SKM-1 (cell line): ENCODE results near the gene CRISPLD2.

ENCODE experiments used
- DNase-seq: peaks from one replicate; lab custom pipeline; 2025; ENCODE audit not compliant: unreplicated experiment; lab: John Stamatoyannopoulos, UW

CRISPLD2 gene

GRCh38 chr16:84819644-84820304 is at the start of gene CRISPLD2:
TSS of gene CRISPLD2 (plus strand) at chr16:84819985. CDS start at chr16:84838496, 18,511 bp downstream.
- DNase-seq: no peak

- DNase-seq: no peak
Measured at GRCh38 chr16:84773312-84773711, 46.5 kb upstream of the CRISPLD2 start.

GRCh38 chr16:84774810-84775209 is 45.0 kb upstream of the CRISPLD2 start:
- peak; percentile 12 for DNase-seq

GRCh38 chr16:84775262-84775810 is 44.4 kb upstream of the CRISPLD2 start:
- DNase-seq: no peak

- no peak for DNase-seq
Measured at GRCh38 chr16:84777435-84777834, 42.4 kb upstream of the CRISPLD2 start.

GRCh38 chr16:84778720-84779119 is 41.1 kb upstream of the CRISPLD2 start:
- no peak for DNase-seq

- no peak for DNase-seq
Measured at GRCh38 chr16:84780063-84780462, 39.7 kb upstream of the CRISPLD2 start.

GRCh38 chr16:84780544-84781376 is 39.0 kb upstream of the CRISPLD2 start:
- DNase-seq: no peak

GRCh38 chr16:84782846-84783245 is 36.9 kb upstream of the CRISPLD2 start:
- no peak for DNase-seq

- DNase-seq: no peak
Measured at GRCh38 chr16:84785843-84786581, 33.8 kb upstream of the CRISPLD2 start.

- DNase-seq: no peak
Measured at GRCh38 chr16:84786605-84787262, 33.1 kb upstream of the CRISPLD2 start.

- no peak for DNase-seq
Measured at GRCh38 chr16:84787263-84787622, 32.5 kb upstream of the CRISPLD2 start.

GRCh38 chr16:84788920-84789391 is 30.8 kb upstream of the CRISPLD2 start:
- DNase-seq: no peak

- DNase-seq: no peak
Measured at GRCh38 chr16:84789431-84789830, 30.4 kb upstream of the CRISPLD2 start.

GRCh38 chr16:84790301-84790700 is 29.5 kb upstream of the CRISPLD2 start:
- DNase-seq: no peak

- DNase-seq: no peak
Measured at GRCh38 chr16:84791088-84791487, 28.7 kb upstream of the CRISPLD2 start.

GRCh38 chr16:84791501-84791900 is 28.3 kb upstream of the CRISPLD2 start:
- DNase-seq: no peak

GRCh38 chr16:84794186-84794585 is 25.6 kb upstream of the CRISPLD2 start:
- DNase-seq: no peak

GRCh38 chr16:84794626-84795025 is 25.2 kb upstream of the CRISPLD2 start:
- DNase-seq: no peak

GRCh38 chr16:84795329-84796053 is 24.3 kb upstream of the CRISPLD2 start:
- no peak for DNase-seq
